Neural cell (in vitro differentiated cells): ENCODE measurements around the gene ZNF106.

ENCODE experiments used
- EZH2 ChIP-seq: fragments of 200-600, 300-800 bp; shearing (Covaris generic), sonication (generic); IDR thresholded peaks from 2 replicates; pipeline ENCODE4 v1.6.1; 2014; ENCODE audit warnings: antibody characterized with exemption, low read length, borderline replicate concordance, mild to moderate bottlenecking; ENCODE audit not compliant: insufficient read depth, poor library complexity, severe bottlenecking
- SMC3 ChIP-seq: fragments of 450-650 bp; conservative IDR thresholded peaks from 2 replicates; pipeline ENCODE4 v1.6.1; 2014; ENCODE audit warnings: antibody characterized with exemption, mild to moderate bottlenecking, moderate library complexity; ENCODE audit not compliant: poor library complexity
- TAF1 ChIP-seq: IDR thresholded peaks from 2 replicates; pipeline ENCODE4 v1.6.1; 2012; ENCODE audit warnings: low read depth
- TF ChIP-seq, protein P1 (sequence below): fragments of 450-650 bp; IDR thresholded peaks from 2 replicates; pipeline ENCODE4 v1.5.1; 2014; ENCODE audit warnings: antibody characterized with exemption, mild to moderate bottlenecking, moderate library complexity; ENCODE audit not compliant: poor library complexity, severe bottlenecking

DNA sequence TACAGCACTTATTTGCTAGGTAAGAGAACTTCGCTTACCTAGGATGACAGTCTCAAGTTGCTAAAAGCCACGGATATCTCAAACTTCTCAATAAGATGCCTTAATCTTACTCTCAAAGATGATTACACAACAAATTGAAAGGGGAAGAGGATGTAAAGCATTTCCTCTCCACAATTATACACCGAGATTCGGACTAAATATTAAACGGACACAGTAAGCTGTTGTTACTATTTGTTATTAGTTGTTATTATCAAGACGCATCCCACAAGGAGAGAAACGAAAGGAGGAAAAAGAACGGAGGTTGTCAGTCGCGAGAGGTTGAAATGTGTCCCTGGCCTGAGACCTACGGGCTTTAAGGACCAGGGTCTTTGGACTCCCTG is 660 bp downstream of the ZNF106 start:
- TF ChIP-seq, protein P1, sequence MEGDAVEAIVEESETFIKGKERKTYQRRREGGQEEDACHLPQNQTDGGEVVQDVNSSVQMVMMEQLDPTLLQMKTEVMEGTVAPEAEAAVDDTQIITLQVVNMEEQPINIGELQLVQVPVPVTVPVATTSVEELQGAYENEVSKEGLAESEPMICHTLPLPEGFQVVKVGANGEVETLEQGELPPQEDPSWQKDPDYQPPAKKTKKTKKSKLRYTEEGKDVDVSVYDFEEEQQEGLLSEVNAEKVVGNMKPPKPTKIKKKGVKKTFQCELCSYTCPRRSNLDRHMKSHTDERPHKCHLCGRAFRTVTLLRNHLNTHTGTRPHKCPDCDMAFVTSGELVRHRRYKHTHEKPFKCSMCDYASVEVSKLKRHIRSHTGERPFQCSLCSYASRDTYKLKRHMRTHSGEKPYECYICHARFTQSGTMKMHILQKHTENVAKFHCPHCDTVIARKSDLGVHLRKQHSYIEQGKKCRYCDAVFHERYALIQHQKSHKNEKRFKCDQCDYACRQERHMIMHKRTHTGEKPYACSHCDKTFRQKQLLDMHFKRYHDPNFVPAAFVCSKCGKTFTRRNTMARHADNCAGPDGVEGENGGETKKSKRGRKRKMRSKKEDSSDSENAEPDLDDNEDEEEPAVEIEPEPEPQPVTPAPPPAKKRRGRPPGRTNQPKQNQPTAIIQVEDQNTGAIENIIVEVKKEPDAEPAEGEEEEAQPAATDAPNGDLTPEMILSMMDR, result no peak
- TF ChIP-seq TAF1 (no peak), EZH2 (no peak), SMC3 (no peak)
